ENCODE data around the gene CNIH1. TPM values are rescaled to one million over a fixed set of nuclear protein-coding genes. Genes with fewer than 3 reads are reported as not detected.

The CNIH1 gene
- total and polyA plus RNA-seq, 8 donors = 119 to 145 (median 129) TPM

GRCh38 chr14:54483846-54484245 lies 42.7 kb upstream of the CNIH1 start:
- no peaks in the 10 kb centered on the region for H3K9me3 ChIP-seq
- H3K4me3 ChIP-seq = no peak overlapping the region
- no peak overlapping the region for H3K27ac ChIP-seq
- TF ChIP-seq CTCF (IDR thresholded peaks at IDR 0.05) = no peak
- intact Hi-C loops (cut with DNase I) = no loop called here
- H3K4me1 ChIP-seq = peaks cover 10 to 51% of the 10 kb centered on the region in 2 donors
- no peak for DNase-seq
- H3K36me3 ChIP-seq = peaks cover 0 to 29% of the 10 kb centered on the region in 2 donors
- ATAC-seq = no peak
- H3K27me3 ChIP-seq = no peaks in the 10 kb centered on the region

GRCh38 chr14:54483073-54483745 lies 42.0 kb upstream of the CNIH1 start:
- ATAC-seq (no peak), DNase-seq (no peak)
- Histone ChIP-seq H3K4me1 (peaks cover 10 to 51% of the 10 kb centered on the region in 2 donors), H3K27ac (no peak overlapping the region), H3K27me3 (no peaks in the 10 kb centered on the region), H3K36me3 (peaks cover 0 to 35% of the 10 kb centered on the region in 2 donors), H3K9me3 (no peaks in the 10 kb centered on the region), H3K4me3 (no peak overlapping the region)
- intact Hi-C loops (cut with DNase I) = no loop called here
- no peak for TF ChIP-seq CTCF (IDR thresholded peaks at IDR 0.05)

- no peak overlapping the region for H3K27ac ChIP-seq
- no peak for ATAC-seq
- no peaks in the 10 kb centered on the region for H3K27me3 ChIP-seq
- no peaks in the 10 kb centered on the region for H3K9me3 ChIP-seq
- TF ChIP-seq CTCF (IDR thresholded peaks at IDR 0.05) = no peak
- peaks cover 0 to 43% of the 10 kb centered on the region in 2 donors for H3K36me3 ChIP-seq
- intact Hi-C loops (cut with DNase I) = no loop called here
- H3K4me3 ChIP-seq = no peak overlapping the region
- peaks cover 4 to 39% of the 10 kb centered on the region in 2 donors for H3K4me1 ChIP-seq
- no peak for DNase-seq
Measured at GRCh38 chr14:54481695-54482094, 40.5 kb upstream of the CNIH1 start.

DNA sequence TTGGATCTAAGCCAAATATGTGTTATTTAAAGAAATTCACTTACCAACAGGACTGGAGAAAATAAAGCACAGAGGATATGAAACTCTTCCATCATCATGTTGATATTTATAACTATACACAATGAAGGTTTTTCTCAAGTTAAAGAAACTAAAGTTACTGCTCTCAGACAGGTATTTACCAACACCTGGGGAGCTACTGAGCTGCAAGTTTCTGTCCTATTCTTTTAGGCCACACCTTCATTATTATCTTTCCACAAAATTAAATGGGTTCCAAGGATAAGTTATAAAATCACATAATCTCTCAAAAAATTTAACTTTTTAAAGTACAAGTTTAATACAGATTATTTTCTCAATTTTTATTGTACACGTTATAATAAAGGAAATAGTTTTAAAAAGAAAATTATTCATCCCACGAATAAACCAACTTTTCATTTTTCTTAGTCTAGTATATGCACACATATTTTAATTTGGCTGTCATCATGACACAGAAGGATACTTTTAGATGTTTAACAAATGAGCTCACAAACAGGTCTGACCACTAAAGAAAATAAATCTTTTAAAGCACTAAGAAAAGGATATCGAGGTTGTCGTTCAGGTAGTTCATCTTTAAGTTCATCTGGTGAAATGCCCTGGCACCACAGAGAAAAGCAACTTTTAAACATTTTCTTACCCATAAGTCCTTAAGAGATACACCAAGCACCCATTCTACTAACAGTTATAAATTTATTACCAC lies 39.8 kb upstream of the CNIH1 start:
- H3K4me1 ChIP-seq = peaks cover under 1 to 33% of the 10 kb centered on the region in 2 donors
- no peak for TF ChIP-seq CTCF (IDR thresholded peaks at IDR 0.05)
- peaks cover 0 to 43% of the 10 kb centered on the region in 2 donors for H3K36me3 ChIP-seq
- no peaks in the 10 kb centered on the region for H3K9me3 ChIP-seq
- no peak for DNase-seq
- H3K27ac ChIP-seq = no peak overlapping the region
- H3K27me3 ChIP-seq = no peaks in the 10 kb centered on the region
- H3K4me3 ChIP-seq = no peak overlapping the region
- intact Hi-C loops (cut with DNase I) = no loop called here
- no peak for ATAC-seq

GRCh38 chr14:54478636-54479215 lies 37.6 kb upstream of the CNIH1 start:
- DNase-seq (no peak), ATAC-seq (peak; percentile 82)
- no peak overlapping the region for H3K4me3 ChIP-seq
- intact Hi-C loops (cut with DNase I) = no loop called here
- H3K4me1 ChIP-seq = peaks cover 3 to 22% of the 10 kb centered on the region in 2 donors
- no peaks in the 10 kb centered on the region for H3K27me3 ChIP-seq
- peaks cover 0 to 47% of the 10 kb centered on the region in 2 donors for H3K36me3 ChIP-seq
- H3K9me3 ChIP-seq = no peaks in the 10 kb centered on the region
- no peak overlapping the region for H3K27ac ChIP-seq
- no peak for TF ChIP-seq CTCF (IDR thresholded peaks at IDR 0.05)
